Omental fat pad (tissue), 4 donors: ENCODE measurements around the gene B4GALT2. TPM values are rescaled to one million over a fixed set of nuclear protein-coding genes. Genes with fewer than 3 reads are reported as not detected.

Experiments used
- ATAC-seq: fragments of 150-250 bp; one replicate; pipeline ENCODE4 v1.9.1; 2016; ENCODE audit warnings: mild to moderate bottlenecking, moderate library complexity; ENCODE audit not compliant: low FRiP score
- DNase-seq: peaks from one replicate; pipeline ENCODE4 v3.0.0-alpha.2; 2019; ENCODE audit warnings: low spot score
- CTCF ChIP-seq, 3 donors: fragments of 450-650 bp; IDR thresholded peaks; one replicate each; pipeline ENCODE4 v1.5.1; 2016 to 2017; ENCODE audit warnings: antibody characterized with exemption in 3 of 3, mild to moderate bottlenecking in 3 of 3, moderate library complexity in 2 of 3
- total RNA-seq, 4 donors: library from RNA; depleted of rRNA; stranded (reverse); fragments of >200 nt; gene quantifications; one replicate each; pipeline ENCODE4 v1.1.0, GENCODE V29; 2016

B4GALT2 gene
- total RNA-seq, 4 donors from 2014 or later, result 20.3 to 67.9 (median 42.6) TPM

- DNase-seq (no peak), ATAC-seq (no peak)
- TF ChIP-seq CTCF (IDR thresholded peaks at IDR 0.05), result no peak
Measured at GRCh38 chr1:44016041-44016889, 37.3 kb downstream of the B4GALT2 start.

GRCh38 chr1:44016890-44017400 lies 37.9 kb downstream of the B4GALT2 start:
- no peak for DNase-seq
- no peak for TF ChIP-seq CTCF (IDR thresholded peaks at IDR 0.05)
- no peak for ATAC-seq

- TF ChIP-seq CTCF (IDR thresholded peaks at IDR 0.05), result no peak
- DNase-seq (no peak), ATAC-seq (no peak)
Measured at GRCh38 chr1:44019466-44019948, 40.5 kb downstream of the B4GALT2 start.

GRCh38 chr1:44020464-44020863 lies 41.5 kb downstream of the B4GALT2 start:
- DNase-seq (no peak), ATAC-seq (no peak)
- no peak for TF ChIP-seq CTCF (IDR thresholded peaks at IDR 0.05)

DNA sequence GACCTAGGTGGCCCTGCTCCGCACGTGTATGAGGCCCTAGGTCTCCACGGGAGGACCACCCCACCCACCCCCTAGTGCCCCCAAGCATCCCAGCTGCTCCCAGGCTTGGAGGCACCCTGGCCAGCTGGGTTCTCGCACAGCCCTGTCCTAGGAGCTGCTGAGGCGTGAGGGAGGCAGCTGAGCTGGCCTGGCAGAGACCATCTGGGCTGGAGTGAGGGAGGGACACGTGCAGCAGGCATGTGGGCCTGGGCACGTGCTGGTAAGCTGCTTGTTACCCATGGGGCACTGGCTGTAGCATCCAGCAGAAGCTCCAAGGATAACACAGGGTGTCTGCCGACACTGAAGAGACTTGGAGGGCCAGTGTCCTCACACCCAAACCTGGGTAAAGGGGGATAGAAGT lies 42.1 kb downstream of the B4GALT2 start:
- TF ChIP-seq CTCF (IDR thresholded peaks at IDR 0.05), result no peak
- no peak for ATAC-seq
- no peak for DNase-seq

GRCh38 chr1:44021581-44022321 lies 42.7 kb downstream of the B4GALT2 start:
- DNase-seq (no peak), ATAC-seq (no peak)
- TF ChIP-seq CTCF (IDR thresholded peaks at IDR 0.05), result no peak
